Amniotic stem cell (primary cell): ENCODE data around the gene SYT13.

ENCODE experiments used
- DNase-seq: peaks from one replicate; lab custom pipeline; 2025; lab: John Stamatoyannopoulos, UW

The SYT13 gene

DNA sequence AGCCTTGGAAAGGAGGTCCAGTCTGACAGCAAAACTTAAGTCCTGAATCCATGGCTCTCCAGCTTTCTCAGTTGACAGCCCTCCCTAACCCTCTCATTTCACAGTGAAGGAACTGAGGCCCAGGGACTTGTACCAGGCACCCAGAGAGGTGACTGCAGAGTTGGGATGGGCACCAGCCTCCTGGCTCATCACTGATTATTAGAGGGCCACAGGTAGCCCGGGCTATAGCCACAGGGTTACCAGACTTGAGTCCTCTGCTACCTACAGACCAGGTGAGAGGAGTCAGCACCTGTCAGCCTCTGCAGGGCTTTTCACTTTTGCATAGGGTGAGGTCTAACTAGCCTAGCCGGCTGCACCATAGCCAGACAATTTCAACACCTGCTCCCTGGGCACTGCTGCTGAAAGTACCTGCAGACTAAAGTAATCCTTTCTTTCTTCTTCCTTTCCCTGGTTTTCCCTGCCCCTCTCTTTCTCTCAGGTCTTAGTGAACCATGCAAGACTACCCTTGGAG, 37.6 kb downstream of the SYT13 start:
- DNase-seq, result no peak

DNA sequence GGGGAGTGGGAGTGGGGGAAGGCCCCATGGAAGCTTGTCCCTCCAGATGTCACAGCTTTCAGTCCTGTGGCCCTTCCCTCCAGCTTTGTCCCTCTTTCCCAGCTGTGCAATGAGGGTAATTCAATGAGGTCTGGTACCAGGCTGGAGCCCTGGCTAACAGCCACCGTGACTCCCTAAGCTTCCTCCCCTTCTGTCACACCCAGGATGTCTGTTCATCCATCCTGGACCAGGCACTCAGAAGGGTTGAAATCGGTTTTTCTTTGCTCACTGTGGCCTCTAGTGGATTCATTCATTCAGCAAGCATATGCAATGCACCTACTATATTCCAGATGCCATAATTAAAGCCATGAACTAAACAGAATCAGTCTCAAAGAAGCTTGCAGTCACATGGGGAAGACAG, 38.7 kb downstream of the SYT13 start:
- DNase-seq, result no peak

DNA sequence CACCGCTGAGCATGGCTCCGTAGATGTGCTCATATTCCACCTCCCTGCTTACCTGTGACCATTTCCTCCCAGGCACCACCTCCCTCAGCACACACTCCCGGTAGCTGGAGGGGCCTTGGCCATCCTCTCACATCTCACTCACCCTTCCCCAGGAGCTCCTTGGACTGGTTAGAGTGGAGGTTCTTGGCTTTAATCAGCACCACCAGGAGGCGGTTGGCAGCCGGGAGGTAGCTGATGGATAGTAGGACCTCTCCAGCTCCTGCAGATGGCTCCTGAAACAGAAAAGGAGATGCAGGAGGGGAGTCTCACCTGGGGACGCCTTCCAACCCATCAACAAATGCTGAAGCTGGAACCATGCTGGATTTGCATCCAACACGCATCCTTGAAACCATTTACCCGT, 39.9 kb downstream of the SYT13 start:
- no peak for DNase-seq

DNA sequence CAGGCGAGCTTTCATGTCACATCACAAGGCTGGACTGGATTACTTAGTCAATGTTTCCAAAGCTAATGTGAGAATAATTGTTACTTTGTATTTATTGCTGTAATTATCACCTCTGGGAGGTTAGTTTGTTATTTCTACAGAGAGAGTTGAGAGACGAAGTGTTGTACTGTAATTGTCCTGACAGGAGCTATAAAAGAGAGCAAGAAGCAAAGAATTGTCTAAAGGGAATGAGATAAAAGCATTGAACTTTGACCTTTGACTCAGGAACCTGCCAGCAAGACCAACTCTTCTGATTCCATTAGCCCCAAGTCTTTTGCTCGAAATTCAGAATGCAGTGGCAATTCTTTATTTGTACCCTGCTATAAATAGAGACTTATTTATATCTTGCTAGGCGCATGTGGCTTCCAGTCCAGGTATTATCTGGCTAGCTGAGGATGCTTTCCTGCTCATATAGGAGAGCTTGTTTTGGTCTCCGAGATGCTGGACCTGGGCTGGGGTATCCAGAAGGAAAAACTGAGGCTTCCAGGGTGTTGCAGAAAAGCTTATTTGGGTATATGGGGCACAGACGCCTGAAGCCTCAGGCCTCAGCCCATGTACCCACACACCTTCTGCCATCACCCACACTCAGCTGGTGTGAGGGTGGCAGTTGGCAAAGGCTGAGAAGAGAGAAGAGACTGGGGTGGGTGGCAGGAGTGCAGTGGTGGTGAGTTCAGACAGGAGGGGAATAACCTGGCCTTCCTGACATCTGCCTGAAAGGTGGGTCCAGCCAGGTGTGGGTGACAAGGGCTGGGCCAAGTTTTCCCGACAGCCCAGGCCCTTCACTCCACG, 40.7 kb downstream of the SYT13 start:
- DNase-seq, result no peak

DNA sequence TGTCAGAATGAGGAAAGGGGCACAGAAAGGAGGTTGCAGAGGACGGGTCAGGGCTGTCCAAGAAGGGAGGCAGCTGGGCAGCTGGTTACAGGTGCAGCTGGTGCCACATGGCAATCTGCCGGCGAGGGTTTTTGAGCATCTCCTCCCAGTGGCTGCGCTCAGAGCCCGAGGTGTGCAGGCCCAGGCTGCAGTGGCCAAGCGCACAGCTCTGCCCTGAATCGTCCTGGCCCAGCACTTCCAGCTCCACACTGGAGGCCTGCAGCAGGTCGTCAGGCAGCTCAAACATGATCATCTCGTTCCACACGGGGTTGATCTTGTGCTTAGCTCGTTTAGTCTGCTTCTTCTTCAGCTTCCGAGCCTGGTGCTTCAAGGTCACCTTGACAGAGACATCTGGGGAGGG, 42.2 kb downstream of the SYT13 start:
- DNase-seq, result no peak

DNA sequence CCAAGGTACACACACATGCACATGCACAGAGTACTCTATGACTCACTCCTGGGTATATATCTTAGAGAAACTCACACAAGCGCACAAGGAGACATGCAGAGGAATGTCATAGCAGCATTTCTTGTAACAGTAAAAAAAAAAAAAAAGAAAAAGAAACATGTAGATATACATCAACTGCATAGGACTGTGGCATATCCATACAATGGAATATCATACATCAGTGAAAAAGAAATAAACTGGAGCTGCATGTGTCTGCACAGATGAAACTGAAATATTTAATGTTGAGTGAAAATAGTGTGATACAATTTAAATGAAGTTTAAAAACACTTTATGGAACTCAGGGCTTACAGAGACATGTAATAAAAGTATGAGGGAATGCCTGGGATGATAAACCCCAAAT, 46.4 kb downstream of the SYT13 start:
- DNase-seq, result no peak

DNA sequence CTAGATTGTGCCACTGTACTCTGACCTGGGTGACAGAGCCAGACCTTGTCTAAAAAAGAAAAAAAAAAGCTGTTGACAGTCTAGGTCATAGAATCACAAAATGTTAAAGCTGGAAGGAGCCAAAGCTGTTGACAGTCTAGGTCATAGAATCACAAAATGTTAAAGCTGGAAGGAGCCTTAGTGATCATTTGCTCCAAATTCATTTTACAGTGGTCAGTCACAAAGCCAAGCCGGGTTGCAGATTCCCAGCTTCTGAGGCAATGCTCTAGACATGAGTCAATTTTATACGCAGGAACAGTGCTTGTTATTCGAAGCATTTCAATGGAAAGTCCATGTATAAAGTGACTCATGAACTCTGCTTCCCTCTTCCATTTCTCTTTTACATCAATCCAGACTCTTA, 47.4 kb downstream of the SYT13 start:
- DNase-seq, result peak; percentile 19

DNA sequence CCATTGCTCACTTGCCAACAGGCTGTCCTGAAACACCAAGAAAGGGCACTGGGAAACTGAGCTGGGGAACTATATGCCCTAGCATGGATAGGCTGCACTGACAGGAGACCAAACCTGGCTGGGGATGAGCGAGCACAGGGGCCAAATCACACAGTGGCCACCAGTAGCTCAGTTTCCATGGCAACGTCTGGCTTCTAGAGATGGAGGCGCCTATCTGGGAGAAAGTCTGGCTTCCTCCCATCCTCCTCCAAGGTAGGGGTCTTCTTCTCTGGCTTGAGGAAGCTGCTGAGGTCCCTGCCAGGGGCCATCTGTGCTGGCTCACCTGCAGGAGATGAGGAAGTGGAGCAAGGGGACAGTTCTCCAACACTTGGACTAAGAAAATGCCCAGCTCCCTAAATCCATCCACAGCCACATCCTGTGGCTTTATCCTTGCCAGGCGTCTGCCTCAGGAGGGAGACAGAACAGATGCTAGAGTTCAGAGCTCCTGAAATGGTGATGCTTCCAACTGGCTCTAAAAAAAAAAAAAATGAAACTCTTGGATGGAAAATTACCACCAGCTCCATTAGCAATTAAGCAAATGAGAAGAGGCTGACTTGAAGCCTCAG, 48.3 kb downstream of the SYT13 start:
- no peak for DNase-seq

DNA sequence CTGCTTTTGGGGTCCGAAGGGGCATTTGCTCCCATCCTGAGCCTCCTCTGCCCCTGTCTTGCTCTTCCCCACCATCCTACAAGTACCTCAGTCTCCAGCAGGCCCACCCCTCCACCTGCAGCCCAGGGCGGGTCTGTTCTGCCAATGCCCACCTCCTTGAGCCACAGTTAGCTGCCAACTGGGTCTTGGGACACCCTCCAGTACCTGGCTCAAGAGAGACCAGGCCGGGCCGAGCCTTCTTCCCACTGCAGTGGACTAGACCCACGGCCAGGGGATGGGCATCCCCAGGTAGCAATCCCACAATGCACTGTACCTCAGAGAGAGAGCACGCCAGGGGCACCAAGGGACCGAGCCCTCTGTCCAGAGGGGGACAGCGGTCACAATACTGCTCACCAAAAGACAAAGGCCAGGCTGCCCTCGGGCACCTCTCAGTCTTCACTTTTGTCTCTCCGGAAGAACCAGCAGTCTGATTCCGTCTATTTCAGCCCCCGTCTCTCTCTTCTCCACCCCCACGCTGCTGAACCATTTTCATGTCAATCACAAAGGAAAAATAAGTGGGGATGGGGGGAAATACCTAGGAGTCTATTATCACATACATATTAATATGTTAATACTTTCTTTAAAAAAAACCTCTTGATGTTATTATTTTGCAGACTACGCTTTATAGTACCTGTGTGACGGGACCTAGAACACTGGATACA, 51.7 kb downstream of the SYT13 start:
- DNase-seq, result no peak

DNA sequence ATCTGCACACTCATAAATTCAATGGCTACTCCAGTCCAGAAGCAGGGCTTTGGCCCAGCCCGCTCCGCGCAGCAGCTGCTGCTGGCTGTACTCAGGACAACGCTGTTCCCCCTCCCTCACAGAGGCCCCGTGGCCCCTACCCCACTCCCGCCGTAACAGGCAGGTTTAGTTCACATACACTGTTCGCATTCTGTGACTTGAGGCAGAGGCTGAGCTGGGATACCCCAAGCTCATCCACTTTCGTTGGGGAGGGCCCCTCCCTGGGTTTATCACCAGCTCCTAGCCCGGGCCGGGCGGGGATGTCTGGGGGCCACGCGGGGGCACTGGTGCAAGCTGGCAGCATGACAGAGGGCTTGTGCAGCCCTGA, 52.4 kb downstream of the SYT13 start:
- DNase-seq, result no peak

DNA sequence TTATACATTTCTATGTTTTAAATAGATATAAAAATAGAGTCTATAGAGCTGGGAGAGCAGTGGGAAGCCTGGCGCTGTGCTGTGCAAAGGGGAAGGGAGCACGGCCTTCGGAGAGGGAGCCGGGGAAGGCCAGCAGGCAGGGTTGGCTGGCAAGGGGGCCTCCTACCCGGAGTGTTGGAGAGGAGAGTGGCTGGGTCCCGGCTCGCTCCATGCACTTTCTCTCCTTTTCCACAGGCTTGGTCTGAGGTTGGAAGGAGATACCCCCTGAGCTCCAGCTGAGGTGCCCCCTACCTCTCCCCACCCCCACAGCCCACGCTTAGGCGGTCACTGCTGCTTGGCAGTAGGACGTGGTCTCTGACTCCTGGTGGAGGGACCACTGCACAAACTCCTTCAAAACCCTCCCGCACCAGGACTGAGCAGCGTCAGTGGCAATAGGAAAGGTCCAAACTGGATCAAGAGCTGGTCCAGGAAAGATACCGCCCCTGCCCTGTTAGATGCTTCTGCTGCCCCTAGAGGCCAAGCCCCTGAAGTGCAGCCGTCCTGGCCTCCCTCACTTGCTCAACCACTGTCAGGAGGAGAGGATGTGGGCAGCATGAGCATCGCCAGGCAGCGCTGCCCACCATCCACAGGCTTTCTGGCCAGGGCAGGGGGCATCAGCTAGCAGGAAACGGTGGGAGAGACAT, 52.9 kb downstream of the SYT13 start:
- no peak for DNase-seq

DNA sequence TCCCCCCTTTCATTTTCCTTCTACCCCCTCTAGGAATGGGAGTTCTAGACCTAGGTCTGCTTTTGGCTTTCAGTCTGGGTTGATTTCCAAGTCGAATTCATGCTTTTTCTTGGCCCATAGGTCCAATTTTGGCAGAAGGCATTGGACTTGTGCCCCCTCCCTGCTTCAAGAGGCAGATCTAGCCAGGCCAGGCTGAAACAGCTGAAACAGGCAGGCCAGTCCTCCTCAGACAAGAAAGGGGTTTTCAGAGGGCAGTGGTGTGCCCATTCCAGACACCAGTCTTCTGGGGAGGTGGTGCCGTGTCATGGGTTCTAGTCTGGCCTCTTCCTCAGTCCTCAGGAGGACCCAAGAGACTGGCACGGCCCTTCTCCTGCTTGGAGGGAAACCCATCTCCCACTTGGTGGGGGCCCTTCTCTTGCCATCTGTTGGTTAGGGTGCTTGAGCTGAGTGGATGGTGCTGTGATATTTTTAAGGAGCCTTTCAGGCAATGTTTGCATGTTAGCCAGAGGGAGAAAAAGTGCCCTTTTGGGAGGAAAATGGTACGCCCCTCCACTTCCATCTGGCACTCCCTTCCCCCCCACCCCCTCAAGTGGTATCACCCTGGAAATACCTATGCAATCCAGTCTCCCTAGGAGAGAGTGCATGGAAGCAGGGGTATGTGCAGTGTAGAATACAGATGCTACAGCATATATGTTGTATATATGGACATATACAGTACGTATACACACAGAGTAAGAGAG, 53.6 kb downstream of the SYT13 start:
- DNase-seq, result no peak

DNA sequence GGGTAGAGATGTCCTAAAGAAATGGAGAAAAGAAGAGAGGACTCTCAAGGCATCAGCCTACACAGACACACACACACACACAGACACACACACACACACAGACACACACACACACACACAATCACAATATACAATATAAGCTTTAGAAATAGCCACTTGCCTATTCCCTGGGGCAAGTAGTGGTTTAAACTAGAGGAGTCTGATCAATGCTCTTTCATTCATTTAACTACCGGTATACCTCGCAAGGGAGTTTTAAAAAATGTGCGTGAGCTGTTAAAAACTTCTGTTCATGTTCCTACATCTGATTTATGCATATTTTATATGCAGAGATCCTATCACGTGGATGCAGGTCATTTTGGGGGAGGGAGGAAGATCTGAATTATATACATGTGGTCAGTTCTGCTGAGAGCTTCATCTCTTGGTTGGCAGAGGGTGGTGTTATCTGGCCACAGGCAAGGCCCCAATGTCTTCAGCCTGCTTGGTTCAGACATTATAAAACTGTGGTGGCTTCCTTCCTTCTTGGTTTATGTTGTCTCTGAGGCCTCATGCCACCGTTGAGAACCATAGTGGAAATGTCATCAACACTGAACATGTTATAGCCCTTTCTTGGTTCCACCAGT, 56.6 kb downstream of the SYT13 start:
- DNase-seq, result no peak

DNA sequence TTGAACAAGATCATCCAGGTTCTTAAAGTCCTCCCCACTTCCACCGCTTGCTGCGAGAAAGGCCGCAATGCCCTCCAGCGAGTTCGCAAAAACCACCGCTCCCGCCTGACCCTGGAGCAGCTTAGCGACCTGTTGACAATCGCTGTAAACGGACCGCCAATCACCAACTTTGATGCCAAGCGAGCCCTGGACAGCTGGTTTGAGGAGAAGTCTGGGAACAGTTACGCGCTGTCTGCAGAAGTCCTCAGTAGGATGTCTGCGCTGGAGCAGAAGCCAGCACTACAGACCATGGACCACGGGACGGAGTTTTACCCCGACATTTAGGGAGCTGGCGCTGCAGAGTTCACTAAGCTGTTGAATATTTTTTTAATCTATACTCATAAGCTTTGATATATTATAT, 58.3 kb downstream of the SYT13 start:
- DNase-seq, result no peak

DNA sequence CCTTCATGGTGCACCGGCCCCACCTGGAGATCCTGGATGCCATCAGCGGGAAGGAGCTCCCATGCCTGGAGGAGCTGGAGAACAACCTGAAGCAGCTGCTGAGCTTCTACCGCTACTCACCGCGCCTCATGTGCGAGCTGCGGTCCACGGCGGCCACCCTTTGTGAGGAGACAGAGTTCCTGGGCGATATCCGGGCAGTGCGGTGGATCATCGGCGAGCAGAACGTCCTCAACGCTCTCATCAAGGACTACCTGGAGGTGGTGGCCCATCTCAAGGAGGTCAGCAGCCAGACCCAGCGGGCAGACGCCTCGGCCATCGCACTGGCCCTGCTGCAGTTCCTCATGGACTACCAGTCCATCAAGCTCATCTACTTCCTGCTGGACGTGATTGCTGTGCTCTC, 59.2 kb downstream of the SYT13 start:
- DNase-seq, result no peak

DNA sequence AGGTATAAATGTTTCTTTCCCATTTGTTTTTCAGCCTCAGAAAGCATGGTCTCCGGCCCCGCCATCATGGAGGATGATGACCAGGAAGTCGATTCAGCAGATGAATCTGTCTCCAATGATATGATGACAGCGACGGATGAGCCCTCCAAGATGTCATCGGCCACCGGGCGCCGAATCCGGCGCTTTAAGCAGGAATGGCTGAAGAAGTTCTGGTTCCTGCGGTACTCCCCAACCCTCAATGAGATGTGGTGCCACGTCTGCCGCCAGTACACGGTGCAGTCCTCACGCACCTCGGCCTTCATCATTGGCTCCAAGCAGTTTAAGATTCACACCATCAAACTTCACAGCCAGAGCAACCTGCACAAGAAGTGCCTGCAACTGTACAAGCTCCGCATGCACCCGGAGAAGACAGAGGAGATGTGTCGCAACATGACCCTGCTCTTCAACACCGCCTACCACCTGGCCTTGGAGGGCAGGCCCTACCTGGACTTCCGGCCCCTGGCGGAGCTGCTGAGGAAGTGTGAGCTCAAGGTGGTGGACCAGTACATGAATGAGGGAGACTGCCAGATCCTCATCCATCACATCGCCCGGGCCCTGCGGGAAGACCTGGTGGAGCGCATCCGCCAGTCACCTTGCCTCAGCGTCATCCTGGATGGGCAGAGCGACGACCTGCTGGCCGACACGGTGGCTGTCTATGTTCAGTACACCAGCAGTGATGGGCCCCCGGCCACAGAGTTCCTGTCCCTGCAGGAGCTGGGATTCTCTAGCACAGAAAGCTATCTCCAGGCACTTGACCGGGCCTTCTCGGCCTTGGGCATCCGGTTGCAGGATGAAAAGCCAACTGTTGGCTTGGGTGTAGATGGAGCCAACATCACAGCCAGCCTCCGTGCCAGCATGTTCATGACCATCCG, 59.9 kb downstream of the SYT13 start:
- no peak for DNase-seq

DNA sequence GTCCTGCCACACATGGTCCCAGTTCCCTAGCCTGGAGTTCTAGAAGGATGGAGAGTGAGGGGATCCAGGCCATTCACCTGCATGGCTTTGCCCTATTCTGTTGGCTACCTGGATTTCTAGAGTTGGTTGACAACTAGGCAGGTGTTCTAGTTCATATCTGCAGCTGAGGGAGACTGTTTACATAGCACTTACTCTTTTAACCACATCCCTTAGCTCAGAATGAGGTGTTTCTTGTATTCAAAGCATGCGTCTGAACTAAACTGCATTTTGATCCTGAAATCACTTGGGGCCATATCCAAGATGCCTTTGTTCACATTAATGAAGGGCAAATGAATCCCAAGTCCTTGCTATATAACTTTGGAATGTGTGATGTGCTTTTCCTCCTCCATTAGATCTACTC, 60.9 kb downstream of the SYT13 start:
- no peak for DNase-seq

DNA sequence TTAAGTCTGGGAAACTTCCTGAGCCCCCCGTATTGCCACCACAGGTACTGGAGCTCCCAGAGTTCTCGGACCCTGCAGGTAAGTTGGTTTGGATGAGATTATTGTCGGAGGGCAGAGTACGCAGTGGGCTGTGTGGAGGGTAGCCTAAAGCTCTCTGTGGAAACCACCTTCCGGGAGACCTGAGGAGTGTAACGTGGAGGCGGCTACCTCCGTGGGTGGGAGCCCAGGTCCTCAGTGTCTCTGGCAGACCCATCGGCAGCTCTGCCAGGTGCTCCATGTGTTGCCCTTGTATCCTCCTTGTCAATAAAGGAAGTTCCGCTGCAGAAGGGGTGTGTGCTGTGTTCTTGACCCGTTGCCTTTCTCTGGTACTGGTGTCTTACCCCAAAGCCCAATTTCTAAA, 61.4 kb downstream of the SYT13 start:
- DNase-seq, result no peak

DNA sequence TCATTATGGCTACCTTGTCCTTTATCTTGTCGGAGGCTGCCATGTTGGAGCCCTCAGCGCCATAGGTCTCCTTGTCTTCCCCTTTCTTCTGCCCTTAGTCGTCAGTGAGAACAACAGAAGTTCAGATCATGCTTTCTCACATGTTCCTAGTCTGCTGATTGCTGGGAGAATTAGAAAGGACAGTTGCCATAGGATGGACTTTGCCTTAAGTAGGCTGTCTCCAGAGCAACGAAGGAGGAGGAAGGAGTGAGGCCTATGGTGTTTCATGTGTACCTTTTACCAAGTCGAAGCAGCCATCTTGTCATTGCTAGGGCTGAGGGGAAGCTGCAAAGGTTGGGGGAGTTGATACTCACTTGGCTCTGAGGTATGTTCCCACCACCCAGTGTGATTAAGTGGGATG, 62.6 kb downstream of the SYT13 start:
- DNase-seq, result no peak

DNA sequence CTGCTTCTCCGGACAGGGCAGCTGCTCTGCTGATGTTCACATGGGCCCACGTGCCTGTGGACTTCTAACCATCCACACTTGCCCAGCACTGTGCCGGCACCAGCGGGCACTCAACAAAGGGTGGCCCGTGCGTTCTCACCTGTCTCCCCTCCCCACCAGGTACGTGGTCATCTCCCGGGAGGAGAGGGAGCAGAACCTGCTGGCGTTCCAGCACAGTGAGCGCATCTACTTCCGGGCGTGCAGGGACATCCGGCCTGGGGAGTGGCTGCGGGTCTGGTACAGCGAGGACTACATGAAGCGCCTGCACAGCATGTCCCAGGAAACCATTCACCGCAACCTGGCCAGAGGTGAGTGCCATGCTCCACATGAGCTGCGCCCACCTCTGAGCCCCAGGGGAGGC, 66.7 kb downstream of the SYT13 start:
- DNase-seq, result no peak
